Kasumi-1 (cell line): Measurements from ENCODE around the gene MPO.
A peak's percentile ranks its signal among the peaks of the same experiment; 100 is the strongest.

Experiments used
- DNase-seq, 2 experiments: peaks; one replicate each; lab custom pipeline; 2025; lab: John Stamatoyannopoulos, UW

The MPO gene

DNA sequence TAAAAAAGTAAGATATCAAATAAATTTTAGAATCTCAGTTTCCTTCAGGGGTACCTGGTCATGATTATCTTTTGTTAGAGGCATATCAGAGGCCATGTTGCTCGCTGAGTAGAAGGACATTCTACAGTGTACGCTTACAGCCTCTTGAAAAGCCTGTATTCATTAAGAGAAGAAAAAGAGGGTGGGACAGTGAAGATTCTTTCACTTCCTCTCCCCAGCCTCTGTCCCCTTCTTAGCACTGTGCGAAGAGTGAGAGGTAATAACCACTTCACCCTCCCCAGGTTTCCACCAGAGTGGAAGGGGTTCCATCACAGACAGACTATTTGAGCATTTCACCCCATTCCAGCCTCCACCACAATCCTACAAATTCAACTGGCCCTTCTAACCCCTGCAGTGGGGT is 47.2 kb downstream of the MPO start:
- peak in 1 of 2 experiments; percentile 8 for DNase-seq

DNA sequence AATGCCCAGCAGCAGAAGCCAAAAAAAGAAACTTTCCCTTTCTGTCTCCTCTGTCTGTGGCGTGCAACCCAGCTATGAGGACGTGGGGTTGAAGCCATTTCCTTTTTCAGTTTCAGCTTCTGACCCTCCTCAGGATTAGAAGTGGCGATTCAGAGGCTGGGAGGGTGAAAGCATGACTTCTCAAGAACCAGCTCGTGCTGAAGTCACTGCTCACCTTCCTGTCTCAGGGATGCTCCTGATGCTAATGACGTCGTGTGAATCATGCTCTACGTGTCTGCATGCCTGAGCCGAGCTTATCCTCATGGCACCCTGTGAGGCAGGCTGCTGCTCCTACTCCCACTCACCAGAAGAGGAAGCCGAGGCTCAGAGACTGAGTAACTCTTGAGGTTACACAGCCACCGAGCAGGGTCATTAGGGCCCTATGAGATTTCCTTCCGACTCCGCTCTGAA is 48.0 kb downstream of the MPO start:
- peak; percentile 94 to 96 for DNase-seq

DNA sequence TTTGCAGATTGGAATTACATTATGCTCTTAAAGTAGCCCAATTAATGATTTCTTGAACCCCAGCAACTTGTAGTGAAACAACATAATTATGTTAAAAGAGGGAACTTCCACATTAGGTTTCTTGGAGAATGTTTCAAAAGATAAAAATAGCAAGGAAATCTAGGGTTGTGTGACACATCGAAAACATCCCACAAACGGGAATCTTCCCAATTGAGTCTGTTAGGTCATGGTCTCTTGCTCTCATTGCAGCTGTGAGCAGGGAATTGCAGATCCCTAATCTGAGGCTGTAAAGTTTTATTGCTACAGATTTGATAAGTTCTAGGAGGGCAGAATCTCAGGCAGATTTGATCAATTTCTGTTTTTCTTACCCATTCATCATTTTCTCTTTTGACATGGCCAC is 49.1 kb downstream of the MPO start:
- no peak for DNase-seq

DNA sequence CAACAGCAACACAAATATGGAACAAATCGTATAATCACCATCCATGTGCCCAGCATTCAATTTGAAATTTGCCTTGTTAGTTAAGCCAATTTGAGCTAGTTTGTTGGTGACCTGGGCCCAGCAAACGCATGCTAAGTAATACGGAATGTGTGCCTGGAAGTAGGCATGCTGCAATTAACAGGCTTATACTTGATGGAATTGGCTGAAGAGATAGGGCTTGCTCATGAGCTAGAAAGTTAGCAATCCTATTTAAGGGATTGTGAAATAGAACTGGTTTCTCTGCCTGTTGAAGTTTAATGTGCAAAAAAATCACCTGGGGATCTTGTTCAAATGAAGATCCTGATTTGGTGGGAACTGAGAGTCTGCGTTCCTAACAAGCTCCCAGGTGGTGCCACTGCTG is 50.9 kb downstream of the MPO start:
- DNase-seq: no peak

DNA sequence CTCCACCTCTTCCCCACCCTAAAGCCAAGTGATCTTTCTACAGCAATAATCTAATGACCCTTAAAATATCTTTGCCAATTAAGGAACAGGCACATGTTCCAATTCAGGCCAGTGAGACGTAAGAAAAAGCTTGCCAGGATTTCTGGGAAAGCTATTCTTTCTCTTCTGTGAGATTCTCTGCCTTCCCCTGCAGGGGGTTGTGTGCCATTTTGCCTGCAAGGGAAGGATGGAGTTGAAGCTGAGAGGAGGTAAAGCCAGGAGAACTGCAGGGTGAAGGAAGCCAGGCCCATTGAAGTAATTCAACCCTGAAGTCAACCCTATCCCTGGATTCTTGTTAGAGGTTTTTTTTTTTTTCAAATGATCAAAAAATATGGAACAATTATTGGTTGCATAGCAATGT is 51.4 kb downstream of the MPO start:
- DNase-seq: no peak

DNA sequence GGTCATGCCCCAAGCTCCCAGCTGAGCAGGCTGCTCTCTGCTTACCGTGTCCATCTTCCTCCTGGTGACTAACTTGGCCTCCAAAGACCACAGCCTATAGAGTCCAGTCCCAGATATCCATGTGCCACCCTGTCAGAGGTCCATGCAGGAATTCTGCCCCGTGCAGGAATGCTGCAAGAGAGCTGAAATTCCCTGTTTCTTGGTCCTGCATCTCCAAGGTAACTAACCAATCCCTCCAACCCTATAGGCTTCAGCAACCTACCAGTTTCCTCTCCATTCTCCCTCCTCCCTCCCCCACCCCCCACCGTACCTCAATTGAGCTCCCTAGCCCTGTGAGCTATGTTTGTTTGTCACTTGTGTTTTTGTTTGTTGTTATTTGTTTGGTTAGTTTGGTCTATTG is 52.1 kb downstream of the MPO start:
- no peak for DNase-seq

DNA sequence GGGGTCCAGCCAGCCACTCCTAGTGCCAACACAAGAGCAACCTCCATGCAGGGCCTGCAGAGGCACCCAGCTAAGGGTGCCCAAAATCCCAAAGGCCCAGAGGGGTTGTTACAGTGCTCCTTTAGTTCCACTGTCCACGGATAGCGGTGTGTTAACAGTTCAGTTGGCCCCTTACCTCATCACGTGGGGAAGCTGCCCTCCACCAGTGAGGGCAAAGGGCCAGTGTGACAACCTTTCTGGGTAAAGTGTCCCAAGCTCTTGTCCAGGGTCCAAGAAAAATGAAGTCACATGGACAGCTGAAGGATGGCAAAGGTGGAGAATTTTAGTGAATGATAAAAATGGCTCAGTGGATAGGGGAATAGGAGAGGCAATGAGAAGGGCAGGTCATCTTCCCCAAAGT is 53.0 kb downstream of the MPO start:
- no peak for DNase-seq

DNA sequence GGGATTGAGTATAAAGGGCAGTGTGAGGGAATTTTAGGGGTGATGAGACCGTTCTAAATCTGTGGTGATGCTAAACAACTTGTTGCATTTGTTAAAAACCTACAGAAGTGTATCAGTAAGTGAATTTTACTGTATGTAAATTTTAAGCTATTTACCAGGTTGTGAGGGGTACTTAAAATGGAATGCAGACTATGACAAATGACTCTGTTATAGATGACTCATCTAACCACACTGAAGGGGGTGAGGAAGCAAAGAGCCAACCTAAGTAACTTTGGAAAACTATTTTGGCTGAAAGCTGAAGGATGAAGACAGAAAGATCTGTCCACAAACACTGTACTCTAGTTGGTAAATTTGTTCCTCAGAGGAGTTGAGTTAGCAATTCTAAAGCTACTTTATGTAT is 56.4 kb downstream of the MPO start:
- DNase-seq: peak; percentile 33 to 47
